NOMO-1 (cell line): ENCODE measurements around the gene TOM1.

Experiments used
- DNase-seq, 2 experiments: peaks; one replicate each; lab custom pipeline; 2025; ENCODE audit not compliant: unreplicated experiment in 2 of 2; lab: John Stamatoyannopoulos, UW

Gene TOM1

GRCh38 chr22:35343664-35344550 is 44.2 kb downstream of the TOM1 start:
- no peak for DNase-seq

DNA sequence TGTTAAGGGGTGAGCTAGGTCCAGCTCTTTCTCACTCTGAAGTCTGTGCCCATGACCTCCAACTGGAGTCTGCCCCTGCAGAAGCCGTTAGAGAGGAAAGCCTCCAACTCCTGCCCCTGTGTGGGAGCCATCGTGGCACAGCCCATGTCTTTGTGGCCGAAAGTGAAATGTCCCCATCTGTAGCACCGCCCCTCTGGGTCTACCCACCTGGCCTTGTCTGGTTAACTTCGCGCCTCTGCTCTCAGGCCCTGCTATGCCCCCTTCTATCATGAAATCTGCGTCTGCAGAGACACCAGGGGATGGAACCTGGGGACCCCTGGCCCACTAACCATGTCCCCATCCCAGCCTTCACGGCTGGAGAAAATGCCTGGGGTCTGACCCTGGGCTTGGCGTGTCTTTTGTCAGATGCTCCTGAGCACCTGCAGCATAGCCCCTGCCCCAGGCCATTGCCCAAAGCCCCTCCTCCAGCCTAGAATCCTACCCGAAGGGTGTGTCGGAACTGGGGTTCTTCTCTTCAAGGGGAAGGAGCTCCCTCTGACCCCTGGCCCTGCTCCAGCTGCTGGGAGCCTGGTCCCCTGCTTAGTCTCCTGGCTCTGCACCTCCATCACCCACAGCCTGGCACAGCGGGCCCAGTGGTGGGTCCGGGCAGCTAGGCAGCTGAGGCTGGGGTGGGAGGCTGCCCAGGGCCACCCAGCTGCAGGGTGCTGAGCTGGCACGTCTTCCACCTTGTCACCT is 45.4 kb downstream of the TOM1 start:
- no peak for DNase-seq

DNA sequence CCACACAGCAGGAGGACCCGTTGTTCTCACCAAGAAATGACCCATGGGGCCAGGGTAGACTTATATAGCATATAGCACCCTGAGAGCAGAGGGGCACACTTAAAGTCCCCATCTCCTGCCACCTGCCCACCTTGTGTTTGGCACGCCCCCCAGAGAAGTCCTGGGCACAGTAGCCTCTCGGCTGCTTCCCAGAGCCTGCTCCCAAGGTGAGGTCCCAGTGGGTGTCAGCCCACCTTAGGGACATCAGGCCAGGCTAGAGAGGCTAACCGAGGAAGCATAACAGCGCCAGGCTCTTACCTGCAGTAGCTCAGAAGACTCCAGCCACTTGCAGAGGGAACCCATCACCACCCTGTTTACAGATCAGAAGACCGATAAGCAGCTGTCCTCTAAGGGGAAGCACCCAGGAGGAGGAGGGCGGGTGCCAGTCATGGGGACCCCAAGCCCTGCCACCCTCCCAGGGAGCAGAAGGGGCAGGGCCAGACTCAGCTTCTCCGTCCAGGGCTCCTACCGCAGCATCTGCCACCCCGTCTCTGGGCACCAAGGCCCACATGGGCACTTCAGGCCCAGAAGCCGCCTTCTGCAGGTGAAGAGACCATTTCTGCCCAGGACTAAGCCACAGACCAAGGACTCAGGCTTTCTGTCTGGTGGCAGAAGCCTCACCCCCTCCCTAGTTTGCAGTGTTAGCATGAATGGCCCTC is 46.3 kb downstream of the TOM1 start:
- no peak for DNase-seq

DNA sequence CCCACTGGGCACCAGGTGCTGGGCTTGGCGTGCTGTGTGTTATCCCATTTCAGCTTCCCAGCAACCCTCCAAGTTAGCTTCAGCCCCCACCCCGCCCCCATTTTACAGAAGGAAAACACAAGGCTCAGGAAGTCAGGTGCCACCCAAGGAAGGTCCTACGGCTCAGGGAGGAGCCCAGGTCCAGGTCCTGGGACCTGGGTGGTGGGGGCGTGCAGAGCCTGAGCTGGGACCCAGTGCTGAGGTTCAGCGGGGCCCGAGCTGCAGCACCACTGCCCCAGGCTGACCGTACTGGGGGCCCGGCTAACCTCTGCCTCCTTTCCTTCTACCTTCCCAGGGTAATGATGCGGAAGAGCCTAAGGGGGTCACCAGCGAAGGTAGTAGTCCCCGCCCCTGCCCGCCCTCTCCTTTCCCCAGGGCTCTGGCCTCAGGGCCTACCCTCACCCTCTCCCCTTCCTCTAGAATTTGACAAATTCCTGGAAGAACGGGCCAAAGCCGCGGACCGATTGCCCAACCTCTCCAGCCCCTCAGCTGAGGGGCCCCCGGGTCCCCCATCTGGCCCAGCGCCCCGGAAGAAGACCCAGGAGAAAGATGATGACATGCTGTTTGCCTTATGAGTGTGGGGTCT is 47.0 kb downstream of the TOM1 start:
- DNase-seq = no peak

- no peak for DNase-seq
These were observed 47.8 kb downstream of the TOM1 start for GRCh38 chr22:35347462-35347861.

- DNase-seq = no peak
These were observed 48.4 kb downstream of the TOM1 start for GRCh38 chr22:35348026-35348590.

DNA sequence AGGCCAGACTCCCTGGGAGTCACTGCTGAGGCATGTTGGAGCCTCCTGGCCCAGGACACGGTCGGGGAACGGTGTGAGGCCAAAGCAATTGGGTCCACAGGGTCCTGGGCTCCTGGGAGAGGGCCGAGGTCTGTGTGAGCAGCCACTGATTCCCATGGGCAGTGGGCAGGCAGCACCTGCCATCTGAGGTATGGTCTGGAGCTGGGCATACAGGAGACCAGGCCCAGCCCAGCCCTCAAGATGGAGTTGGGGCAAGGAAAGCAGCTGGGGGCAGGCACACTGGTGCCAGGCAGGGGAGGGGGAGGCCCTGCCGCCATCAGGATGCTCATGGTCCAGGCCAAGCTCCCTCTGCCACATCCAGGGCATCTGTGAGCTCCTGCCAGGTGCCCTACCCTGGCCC is 49.0 kb downstream of the TOM1 start:
- DNase-seq = no peak

DNA sequence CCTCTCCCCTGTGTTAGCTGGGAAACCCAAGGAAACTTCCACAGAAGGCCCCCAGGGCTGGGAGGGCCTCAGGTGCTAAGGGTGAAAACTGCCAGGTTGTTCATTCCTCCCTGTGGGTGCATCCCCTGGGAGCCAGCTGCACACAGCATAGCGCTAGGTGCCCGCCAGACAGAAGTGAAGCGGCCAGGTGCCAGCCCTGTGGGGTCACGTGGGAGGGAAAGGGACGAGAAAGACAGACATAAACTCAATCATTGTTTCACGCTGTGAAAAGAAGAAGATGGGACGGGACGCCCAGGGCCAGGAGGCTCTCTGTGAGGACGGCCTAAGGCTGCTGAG is 49.6 kb downstream of the TOM1 start:
- no peak for DNase-seq

- no peak for DNase-seq
These were observed 50.2 kb downstream of the TOM1 start for GRCh38 chr22:35349704-35350538.

DNA sequence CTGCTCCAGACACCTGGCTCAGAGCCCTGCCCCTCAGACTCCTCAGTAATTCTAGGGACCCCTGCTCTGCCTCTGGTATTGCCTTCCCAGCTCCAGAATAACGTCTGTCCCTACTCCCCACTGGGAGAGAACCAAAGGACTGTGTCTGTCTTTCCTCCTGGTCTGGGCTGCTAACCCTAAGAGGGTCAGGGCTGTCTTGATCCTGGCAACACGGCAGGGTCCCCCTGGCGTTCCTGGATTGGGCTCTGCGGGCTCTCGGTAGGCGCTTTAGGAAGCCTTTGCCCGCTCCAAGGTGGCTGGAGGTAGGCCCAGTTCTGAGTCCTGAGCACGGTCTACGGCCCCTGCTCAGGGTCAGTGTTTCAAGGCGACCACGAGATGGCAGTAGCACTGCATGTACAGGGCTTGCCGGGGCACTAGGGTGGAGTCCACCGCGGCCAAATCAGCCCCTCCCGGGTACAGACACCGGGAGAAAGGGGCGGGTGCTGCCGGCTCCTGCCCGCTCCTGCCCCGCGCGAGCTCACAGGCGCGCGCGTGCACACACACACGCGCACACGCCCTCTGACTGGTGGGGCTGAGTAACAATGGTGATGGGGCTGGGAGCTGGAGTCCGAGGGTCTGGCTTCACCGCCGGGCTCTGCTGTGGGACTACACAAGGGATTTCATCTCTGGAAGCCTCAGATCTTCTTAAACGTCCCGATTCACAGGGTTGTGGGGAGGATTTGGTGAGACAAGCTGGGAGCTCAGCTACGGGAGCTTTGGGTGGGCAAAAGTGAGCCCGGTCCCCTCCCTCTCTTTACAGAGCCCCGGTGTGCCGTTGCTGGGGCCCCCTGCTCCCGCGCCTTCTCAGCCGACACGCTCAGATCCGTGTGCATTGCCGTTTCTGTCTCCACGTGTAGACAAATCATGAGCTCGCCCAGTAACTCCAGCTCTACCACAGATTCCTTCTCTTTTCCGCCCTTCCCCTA is 51.1 kb downstream of the TOM1 start:
- DNase-seq = peak; percentile 69 to 93

- peak; percentile 85 to 89 for DNase-seq
These were observed 52.8 kb downstream of the TOM1 start for GRCh38 chr22:35352214-35353111.

DNA sequence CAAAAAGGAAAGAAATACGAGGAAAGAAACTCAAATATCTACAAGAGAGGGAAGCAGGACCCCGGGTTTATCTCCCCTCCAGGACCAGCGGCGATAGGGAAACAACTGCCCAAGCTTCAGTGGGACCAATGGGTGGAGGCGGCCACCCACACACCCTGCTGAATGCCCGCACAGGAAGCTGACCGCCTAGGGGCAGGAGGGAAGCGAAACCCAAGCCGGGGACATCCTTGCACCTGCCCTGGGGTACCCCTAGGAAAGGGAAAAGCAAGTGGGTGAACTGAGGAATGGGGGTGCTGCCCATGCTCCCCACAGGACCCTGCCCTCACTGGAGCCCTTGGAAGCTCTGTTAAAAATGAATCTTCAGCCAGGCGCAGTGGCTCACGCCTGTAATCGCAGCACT is 53.6 kb downstream of the TOM1 start:
- peak in 1 of 2 experiments; percentile 41 for DNase-seq

- DNase-seq = no peak
These were observed 54.4 kb downstream of the TOM1 start for GRCh38 chr22:35354068-35354467.

DNA sequence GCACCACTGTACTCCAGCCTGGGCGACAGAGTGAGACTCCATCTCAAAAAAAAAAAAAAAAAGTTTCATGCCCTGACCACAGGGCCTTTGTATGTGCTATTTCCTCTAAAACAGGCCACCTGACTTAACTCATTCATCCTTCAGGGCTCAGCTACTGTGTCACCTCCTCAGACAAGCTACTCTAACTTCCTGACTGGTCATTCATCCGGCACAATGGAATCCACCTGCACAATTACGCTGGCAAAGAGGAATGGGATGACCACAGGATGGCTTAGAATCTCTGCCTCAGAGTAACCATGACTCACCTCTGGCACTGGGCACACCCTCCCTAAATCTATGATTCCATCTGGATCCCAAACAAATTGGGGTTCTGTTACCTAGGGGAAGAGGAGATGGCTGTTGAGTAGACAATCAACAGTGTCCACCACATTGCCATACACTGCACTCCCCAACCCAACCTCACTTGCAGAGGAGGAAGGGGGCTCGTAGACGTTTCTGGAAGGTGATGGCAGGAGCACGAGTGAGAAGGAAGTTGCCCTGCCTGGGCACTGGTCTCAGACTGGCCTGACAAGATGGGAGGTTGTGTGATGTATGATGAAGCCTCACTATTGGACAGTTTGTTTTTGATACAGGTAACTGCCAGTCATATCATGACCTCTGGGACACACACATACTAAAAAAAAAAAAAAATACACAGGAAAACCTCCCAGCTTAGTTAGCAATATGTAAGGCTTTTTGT is 58.4 kb downstream of the TOM1 start:
- no peak for DNase-seq

DNA sequence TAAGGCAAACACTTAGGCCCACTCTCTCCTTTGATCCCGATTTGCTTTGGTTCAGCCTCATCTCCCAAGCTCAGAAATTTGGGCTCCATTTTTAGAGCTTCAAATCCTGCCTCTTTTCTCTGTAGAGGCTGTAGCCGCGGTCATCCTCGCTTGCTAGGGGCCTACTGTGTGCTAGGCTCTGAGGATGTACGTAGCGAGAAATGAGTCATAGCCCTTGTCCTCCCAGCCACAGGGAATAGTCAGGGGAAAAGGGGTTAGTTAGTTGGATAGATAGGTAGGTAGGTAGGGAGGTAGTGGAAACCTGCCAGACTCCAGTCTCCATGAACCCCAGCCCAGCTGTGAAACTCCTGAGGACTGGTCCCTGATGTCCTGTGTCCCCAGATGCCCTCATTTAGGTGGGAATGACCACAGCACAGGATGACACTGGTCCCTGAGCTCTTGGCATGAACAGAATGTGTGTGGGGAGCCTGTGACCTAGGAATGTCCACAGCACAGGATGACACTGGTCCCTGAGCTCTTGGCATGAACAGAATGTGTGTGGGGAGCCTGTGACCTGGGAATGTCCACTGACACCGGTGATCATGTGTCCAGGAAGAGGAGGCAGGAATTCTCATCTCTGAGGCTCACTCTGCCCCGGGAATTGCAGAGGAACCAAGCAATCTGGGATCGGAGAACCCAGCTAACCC is 59.8 kb downstream of the TOM1 start:
- no peak for DNase-seq

GRCh38 chr22:35361001-35361558 is 61.4 kb downstream of the TOM1 start:
- DNase-seq = no peak
